Stimulated activated CD4-positive, alpha-beta T cell treated with anti-CD3 and anti-CD28 coated beads, Interleukin-4, amount 100 ng/mL, for 24 hours (primary cell): ENCODE results near the gene DOCK7.

ENCODE experiments used
- DNase-seq: peaks from one replicate; pipeline ENCODE4 v3.0.0-alpha.2; 2020

DOCK7 gene

DNA sequence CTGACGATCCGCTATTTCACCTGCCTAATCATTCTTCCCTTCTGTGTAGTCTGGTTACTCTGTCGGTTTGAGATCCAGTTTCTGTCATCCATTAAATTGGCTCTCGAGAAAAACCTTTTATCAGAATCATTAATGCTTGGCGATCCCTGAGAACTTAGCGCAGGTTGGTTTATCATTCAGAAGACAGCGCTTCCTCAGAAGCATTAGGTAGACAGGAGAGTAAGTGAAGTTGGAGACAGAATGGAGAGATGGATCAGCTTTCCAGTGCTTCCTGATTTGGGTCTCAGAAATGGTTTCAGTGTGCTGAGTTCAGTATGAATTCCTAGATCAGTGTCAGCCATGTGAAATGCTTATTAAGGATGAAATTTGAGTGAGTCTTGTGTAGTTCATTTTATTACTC lies 250.0 kb downstream of the DOCK7 start:
- no peak for DNase-seq

- peak; percentile 40 for DNase-seq
Observed at GRCh38 chr1:62437273-62437940, 250.8 kb downstream of the DOCK7 start.

GRCh38 chr1:62436466-62437272 lies 251.5 kb downstream of the DOCK7 start, which contains the start of gene USP1:
Gene USP1, plus strand, starts transcription at chr1:62437049. Its CDS starts 2,819 bp downstream, at chr1:62439868.
- peak; percentile 99 for DNase-seq

DNA sequence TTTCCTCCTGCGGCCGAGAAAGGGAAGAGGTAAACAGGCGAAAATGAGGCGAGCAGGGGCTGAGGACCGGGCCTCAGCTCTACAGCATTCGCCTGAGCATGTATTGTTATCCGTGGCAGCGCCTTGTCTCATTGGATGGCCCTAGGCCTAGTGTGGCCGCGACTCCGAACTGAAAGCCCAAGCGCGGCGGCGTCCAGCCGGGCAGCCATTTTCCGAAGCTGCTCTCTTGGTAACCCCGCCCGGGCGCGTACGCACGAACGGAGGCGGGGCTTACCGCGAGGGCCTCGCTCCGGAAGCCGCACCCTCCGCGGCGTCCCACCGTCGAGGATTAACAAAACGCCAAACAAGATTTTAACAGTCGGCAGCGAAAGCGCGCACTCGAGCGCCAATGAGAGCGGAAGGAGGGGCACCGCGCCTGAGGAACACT lies 252.1 kb downstream of the DOCK7 start:
- DNase-seq: no peak

DNA sequence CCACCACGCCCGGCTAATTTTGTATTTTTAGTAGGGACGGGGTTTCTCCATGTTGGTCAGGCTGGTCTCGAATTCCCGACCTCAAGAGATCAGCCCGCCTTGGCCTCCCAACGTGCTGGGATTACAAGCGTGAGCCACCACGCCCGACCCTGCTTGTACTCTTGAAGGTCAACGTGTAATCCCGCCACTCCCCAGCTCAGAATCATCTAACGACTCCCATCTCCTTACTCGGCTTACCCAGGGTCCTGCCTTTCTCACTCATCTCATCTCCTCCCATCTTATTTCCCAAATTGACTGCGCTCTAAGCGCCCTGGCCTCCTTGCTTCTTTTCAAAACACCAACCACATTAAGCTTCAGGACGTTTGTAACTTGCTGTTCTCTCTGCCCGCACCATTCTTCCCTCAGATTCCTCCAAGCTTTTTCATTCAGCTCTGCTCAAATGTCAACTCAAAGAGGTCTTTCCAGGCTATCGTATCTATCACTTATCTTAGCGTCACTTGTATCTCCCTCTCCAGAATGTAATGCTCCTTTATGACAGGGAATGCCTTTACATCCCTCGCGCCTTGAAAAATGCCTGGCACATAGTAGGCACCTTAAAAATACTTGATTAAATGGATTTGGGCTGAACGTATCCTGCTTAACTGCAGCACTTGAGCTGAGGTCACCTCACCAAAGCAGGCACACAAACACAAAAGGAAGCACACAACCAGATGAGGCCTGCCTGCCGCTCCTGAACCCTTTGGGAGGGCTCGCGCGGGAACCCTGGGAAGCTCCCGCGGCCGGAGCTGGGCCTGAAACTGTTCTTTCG lies 252.8 kb downstream of the DOCK7 start:
- DNase-seq: no peak

- DNase-seq: no peak
Observed at GRCh38 chr1:62434618-62435001, 253.6 kb downstream of the DOCK7 start.

DNA sequence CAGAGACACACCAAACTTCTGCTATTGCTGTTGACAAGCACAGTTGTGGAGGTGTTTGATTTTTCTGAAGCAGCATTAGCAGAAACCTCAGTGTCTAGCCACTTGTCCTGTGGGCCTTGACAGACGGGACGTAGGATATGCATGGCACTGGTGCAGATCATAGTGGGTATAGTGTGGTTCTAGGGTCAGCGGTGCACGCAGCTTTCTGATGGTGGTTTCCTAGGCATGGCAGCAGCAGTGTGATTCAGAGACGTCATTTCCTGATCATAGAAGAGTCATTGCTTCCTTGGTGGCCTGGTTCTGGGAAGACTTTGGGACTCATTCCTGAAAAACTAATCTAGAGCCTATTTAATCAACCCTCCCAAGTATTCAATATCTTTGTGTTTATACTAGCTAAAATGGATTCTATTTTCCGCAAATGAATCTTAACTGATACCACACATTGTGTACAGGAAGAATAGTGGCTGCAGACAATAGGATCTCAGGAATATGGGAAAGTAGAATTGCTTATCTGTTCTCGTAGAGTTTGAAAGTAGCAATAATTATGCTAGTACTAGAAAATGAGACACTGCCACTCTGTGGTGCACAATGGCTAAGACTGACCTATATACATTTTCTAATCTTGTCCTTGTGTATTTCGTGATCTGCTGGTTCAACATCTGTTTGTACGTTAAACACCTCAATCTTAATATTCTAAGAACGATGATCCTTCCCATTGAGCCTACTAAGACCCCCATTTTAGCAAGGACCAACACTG lies 254.1 kb downstream of the DOCK7 start:
- DNase-seq: no peak

GRCh38 chr1:62429581-62429980 lies 258.6 kb downstream of the DOCK7 start:
- no peak for DNase-seq

DNA sequence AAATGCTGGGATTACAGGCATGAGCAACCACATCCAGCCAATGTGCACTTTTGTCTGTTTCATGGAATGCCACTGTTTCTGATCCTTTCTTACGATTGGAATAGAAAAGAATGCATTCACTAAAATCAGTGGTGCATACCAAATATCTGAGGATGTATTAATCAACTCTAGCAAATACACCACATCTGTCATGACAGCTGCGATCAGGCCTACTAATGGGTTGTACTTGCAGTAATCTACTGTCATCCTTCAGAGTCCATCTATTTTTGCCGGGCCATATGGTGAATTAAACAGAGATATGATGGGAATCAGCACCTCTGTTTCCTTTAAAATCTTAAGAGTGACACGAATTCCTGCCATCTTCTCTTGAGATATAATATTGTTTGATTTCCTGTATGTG lies 259.8 kb downstream of the DOCK7 start:
- no peak for DNase-seq

- no peak for DNase-seq
Observed at GRCh38 chr1:62426794-62427193, 261.4 kb downstream of the DOCK7 start.

GRCh38 chr1:62426237-62426636 lies 261.9 kb downstream of the DOCK7 start:
- no peak for DNase-seq

GRCh38 chr1:62425041-62425440 lies 263.1 kb downstream of the DOCK7 start:
- DNase-seq: no peak

- no peak for DNase-seq
Observed at GRCh38 chr1:62424411-62424810, 263.8 kb downstream of the DOCK7 start.

DNA sequence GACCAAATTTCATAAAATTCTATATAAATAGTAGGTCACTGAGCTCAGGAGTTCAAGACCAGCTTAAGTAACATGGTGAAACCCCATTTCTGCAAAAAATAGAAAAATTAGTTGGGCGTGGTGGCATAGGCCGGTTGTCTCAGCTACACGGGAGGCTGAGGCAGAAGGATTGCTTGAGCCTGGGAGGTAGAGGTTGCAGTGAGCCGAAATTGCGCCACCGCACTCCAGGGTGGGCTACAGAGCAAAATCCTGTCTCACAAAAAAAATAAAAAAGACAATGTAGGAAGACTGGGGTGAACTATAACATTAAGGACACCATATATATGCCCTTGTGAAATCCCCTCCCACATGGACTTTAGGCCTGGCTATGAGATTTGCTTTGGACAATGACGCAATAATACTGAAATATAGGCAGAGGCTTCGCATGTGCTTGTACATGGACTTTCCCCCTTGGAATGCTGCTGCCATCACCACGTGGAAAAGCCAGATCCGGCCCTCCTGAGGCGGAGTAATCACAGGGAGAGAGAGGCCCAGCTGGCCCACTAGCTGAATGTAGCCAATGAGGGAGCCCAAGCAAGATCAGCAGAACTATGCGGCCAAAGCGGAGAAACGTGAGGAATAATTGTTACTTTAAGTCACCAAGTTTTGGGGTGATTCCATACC lies 264.5 kb downstream of the DOCK7 start:
- DNase-seq: no peak

- no peak for DNase-seq
Observed at GRCh38 chr1:62420214-62420613, 268.0 kb downstream of the DOCK7 start.

DNA sequence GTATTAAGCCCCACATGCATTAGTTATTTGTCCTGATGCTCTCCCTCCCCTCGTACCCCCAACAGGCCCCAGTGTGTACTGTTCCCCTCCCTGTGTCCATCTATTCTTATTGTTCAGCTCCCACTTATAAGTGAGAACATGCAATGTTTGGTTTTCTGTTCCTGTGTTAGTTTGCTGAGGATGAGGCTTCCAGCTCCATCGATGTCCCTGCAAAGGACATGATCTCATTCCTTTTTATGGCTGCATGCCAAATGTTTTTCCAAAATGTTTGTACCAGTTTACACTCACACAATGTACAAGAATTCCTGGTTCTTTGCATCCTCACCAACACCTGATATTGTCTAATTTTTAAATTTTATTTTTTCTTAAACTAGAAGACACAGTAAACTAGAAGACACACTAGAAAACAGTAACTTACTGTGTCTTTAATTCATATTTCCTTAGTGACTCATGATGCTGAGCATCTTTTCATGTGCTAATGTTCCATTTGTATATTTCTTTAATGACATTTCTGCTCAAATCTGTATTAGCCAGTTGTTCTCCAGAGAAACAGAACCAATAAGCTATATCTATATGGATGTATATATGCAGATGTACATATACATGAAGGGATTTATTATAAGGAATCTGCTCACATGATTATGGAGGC lies 270.7 kb downstream of the DOCK7 start:
- no peak for DNase-seq

DNA sequence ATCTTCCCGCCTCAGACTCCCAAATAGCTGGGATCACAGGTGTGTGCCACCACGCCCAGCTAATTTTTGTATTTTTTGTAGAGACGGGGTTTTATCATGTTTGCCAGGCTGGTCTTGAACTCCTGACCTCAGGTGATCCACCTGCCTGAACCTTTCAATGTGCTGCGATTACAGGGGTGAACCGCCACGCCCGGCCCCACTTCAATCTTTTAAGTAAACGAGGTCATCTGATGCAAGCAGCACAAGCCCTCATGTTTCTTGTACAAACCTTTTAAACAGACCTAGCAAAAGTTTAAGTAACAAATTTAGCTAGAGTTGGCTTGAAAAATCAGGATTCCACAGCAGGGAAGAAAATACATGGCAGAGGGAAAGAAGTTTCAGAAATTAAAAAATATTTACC lies 272.5 kb downstream of the DOCK7 start:
- DNase-seq: no peak

GRCh38 chr1:62407398-62408009 lies 280.7 kb downstream of the DOCK7 start:
- peak; percentile 21 for DNase-seq

DNA sequence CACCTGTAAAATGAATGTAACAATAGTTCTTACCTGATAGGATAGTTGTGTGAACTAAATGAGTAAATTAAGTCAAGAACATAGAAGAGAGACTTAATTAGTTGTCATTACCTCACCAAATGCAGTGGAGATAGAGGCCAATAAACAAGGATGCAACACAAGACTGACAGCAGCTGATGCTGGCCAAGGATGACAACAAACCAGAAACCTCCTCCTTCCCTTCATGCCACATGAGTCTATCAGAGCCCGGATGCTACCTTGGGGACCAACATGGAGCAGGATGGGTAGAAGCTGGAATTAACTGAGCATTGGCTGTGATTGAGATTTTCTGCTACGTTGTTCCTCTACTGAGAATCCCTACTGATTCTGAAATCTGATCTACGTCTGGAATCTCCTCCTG lies 281.6 kb downstream of the DOCK7 start:
- no peak for DNase-seq

DNA sequence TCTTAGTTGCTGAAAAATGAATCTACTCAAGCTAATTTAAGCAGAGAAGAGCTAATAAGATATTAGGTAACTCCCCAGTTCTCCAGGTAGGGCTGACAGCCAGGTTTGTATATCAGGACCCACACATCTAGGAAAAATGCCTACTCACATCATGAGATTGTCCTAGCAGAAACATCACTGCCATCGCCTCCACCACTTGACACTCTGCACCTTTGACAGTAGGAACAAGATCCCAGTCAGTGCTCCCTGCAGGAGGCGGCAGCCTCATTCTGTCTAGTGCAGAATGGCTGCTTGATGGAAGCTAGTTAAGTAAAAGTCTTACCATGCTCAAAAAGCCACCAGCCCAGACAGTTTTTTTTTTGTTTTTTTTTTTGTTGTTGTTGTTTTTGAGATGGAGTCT lies 282.9 kb downstream of the DOCK7 start:
- no peak for DNase-seq
